ENCODE measurements around the gene KIAA1671.

Gene KIAA1671

GRCh38 chr22:24995649-24996180 is 43.2 kb downstream of the KIAA1671 start:
- H3K27me3 Mint-ChIP-seq (ENCODE audit: low read depth, poor library complexity) = no peaks in the 10 kb centered on the region
- H3K27ac Mint-ChIP-seq = peak overlapping the region; percentile 99
- no peak for TF ChIP-seq CTCF (IDR thresholded peaks at IDR 0.05)
- peaks cover 4% of the 10 kb centered on the region for H3K36me3 Mint-ChIP-seq (ENCODE audit: low read depth)
- no peak for DNase-seq
- peak overlapping the region; percentile 46 for H3K4me3 Mint-ChIP-seq
- H3K9me3 Mint-ChIP-seq = no peaks in the 10 kb centered on the region
- peaks cover 65% of the 10 kb centered on the region for H3K4me1 Mint-ChIP-seq

GRCh38 chr22:24996420-24996952 is 44.0 kb downstream of the KIAA1671 start:
- peak overlapping the region; percentile 99 for H3K27ac Mint-ChIP-seq
- TF ChIP-seq CTCF (IDR thresholded peaks at IDR 0.05) = no peak
- H3K4me3 Mint-ChIP-seq = peak overlapping the region; percentile 46
- no peaks in the 10 kb centered on the region for H3K27me3 Mint-ChIP-seq (ENCODE audit: low read depth, poor library complexity)
- H3K9me3 Mint-ChIP-seq = no peaks in the 10 kb centered on the region
- H3K4me1 Mint-ChIP-seq = peaks cover 65% of the 10 kb centered on the region
- H3K36me3 Mint-ChIP-seq (ENCODE audit: low read depth) = peaks cover 4% of the 10 kb centered on the region
- peak; percentile 64 for DNase-seq

GRCh38 chr22:24997023-24997422 is 44.5 kb downstream of the KIAA1671 start:
- Mint-ChIP-seq H3K27ac (peak overlapping the region; percentile 99), H3K4me1 (peaks cover 63% of the 10 kb centered on the region), H3K4me3 (peak overlapping the region; percentile 46), H3K36me3 (ENCODE audit: low read depth) (peaks cover 4% of the 10 kb centered on the region), H3K9me3 (no peaks in the 10 kb centered on the region), H3K27me3 (ENCODE audit: low read depth, poor library complexity) (no peaks in the 10 kb centered on the region)
- no peak for DNase-seq
- TF ChIP-seq CTCF (IDR thresholded peaks at IDR 0.05) = no peak

GRCh38 chr22:25000686-25001085 is 48.2 kb downstream of the KIAA1671 start:
- no peak for DNase-seq
- Mint-ChIP-seq H3K27me3 (ENCODE audit: low read depth, poor library complexity) (no peaks in the 10 kb centered on the region), H3K9me3 (no peaks in the 10 kb centered on the region), H3K27ac (no peak overlapping the region), H3K4me1 (peaks cover 52% of the 10 kb centered on the region), H3K36me3 (ENCODE audit: low read depth) (peaks cover 5% of the 10 kb centered on the region), H3K4me3 (no peak overlapping the region)
- TF ChIP-seq CTCF (IDR thresholded peaks at IDR 0.05) = no peak

DNA sequence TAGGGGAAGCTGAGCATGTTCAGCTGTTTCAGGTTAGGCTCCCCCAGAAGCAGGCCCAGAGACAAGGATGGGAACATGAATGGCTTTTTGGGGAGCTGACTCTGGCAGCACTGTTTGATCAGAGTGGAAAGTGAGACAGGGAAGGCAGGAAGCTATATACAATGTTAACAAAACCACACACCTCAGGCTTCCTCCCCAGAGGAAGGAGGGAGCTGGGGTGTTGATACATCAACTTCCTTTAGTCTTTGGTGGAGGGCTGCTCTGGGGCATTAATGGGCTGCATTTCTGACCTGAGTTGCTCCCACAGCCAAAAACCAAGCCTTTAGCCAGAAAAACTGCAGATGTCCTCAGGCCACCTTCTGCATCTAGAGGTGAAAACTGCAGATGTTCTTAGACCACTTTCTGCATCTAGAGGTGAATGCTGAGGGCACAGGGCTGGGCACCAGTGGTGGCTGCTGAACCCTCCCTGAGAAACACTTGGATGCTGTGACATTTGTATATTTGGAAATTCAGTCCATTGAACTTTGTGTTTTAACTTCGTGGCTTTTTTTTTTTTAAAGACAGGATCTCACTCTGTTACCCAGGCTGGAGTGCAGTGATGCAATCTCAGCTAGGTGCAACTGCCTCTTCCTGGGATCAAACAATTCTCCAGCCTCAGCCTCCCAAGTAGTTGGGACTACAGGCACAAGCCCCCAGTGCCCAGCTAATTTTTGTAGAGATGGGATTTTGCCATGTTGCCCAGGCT is 49.9 kb downstream of the KIAA1671 start:
- DNase-seq = no peak
- Mint-ChIP-seq H3K27me3 (ENCODE audit: low read depth, poor library complexity) (no peaks in the 10 kb centered on the region), H3K36me3 (ENCODE audit: low read depth) (peaks cover 6% of the 10 kb centered on the region), H3K27ac (peak overlapping the region; percentile 49), H3K4me1 (peaks cover 45% of the 10 kb centered on the region), H3K4me3 (no peak overlapping the region), H3K9me3 (no peaks in the 10 kb centered on the region)
- TF ChIP-seq CTCF (IDR thresholded peaks at IDR 0.05) = no peak

All from nephron progenitor cell (in vitro differentiated cells).